Measurements from ENCODE around the gene ZNF311.

ZNF311 gene

DNA sequence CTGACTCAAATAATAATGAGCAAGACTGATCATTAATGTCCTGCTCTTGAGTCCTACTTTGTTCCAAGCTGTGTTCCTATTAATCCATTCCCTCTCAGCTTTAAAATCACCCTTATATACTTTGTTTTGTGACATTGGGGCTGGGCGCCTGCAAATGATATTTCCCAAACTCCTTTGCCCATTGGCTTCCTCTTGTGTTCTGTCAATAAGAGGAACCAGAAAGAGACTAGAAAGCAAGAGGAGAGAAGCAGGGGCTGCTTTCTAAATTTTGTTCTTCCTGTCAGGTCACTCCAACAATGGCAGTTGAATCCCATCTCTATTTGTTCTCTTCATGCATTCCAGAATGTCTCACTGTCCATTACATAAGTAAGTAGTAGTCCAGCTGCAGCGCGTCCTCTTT, 59.8 kb downstream of the ZNF311 start:
- no peak for TF ChIP-seq EZH2phosphoT487 (IDR thresholded peaks at IDR 0.05; ENCODE audit: borderline replicate concordance)
- TF ChIP-seq, protein P1, sequence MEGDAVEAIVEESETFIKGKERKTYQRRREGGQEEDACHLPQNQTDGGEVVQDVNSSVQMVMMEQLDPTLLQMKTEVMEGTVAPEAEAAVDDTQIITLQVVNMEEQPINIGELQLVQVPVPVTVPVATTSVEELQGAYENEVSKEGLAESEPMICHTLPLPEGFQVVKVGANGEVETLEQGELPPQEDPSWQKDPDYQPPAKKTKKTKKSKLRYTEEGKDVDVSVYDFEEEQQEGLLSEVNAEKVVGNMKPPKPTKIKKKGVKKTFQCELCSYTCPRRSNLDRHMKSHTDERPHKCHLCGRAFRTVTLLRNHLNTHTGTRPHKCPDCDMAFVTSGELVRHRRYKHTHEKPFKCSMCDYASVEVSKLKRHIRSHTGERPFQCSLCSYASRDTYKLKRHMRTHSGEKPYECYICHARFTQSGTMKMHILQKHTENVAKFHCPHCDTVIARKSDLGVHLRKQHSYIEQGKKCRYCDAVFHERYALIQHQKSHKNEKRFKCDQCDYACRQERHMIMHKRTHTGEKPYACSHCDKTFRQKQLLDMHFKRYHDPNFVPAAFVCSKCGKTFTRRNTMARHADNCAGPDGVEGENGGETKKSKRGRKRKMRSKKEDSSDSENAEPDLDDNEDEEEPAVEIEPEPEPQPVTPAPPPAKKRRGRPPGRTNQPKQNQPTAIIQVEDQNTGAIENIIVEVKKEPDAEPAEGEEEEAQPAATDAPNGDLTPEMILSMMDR (conservative IDR thresholded peaks at IDR 0.05; ENCODE audit: low read length) = no peak
- peaks cover 5% of the 10 kb centered on the region for H3K4me1 ChIP-seq (ENCODE audit: insufficient read depth, low read length, poor library complexity, severe bottlenecking)
- no peaks in the 10 kb centered on the region for H3K9me3 ChIP-seq (ENCODE audit: insufficient read depth, low read depth, low read length)
- H4K20me1 ChIP-seq (ENCODE audit: insufficient read depth, low read length, poor library complexity, severe bottlenecking) = no peaks in the 10 kb centered on the region
- H3K4me3 ChIP-seq (ENCODE audit: low read length, poor library complexity, severe bottlenecking) = no peak overlapping the region
- peak overlapping the region; percentile 73 for H3K4me2 ChIP-seq (ENCODE audit: low read depth, low read length, poor library complexity, severe bottlenecking)
- no peaks in the 10 kb centered on the region for H3K36me3 ChIP-seq (ENCODE audit: insufficient read depth, low read length)
- peak overlapping the region; percentile 63; the same call in 1 of the 2 replicates for H2AFZ ChIP-seq (ENCODE audit: low read length)
- no peaks in the 10 kb centered on the region for H3K9me2 ChIP-seq (replicated peaks; ENCODE audit: low read depth, low read length)
- H3K9ac ChIP-seq (ENCODE audit: low read depth, low read length, poor library complexity, severe bottlenecking) = no peak overlapping the region
- no peaks in the 10 kb centered on the region for H3K27me3 ChIP-seq (ENCODE audit: insufficient read depth, low read length, poor library complexity, severe bottlenecking)
- H3F3A ChIP-seq (ENCODE audit: low read depth) = no peaks in the 10 kb centered on the region
- H3K79me2 ChIP-seq (ENCODE audit: insufficient read depth, low read length) = no peaks in the 10 kb centered on the region
